ENCODE measurements around the gene UBAC1.

GRCh38 chr9:135950135-135950682, 11.0 kb downstream of the UBAC1 start:
- TF ChIP-seq ZFP30 (CRISPR knock-in tag; IDR thresholded peaks at IDR 0.05) (no peak), CSRNP3 (CRISPR knock-in tag; IDR thresholded peaks at IDR 0.05) (no peak), RARB (CRISPR knock-in tag; IDR thresholded peaks at IDR 0.05) (no peak), PATZ1 (CRISPR knock-in tag; IDR thresholded peaks at IDR 0.05; ENCODE audit: borderline replicate concordance) (no peak), ESRRG (CRISPR knock-in tag; IDR thresholded peaks at IDR 0.05) (no peak), ZFP3 (CRISPR knock-in tag; IDR thresholded peaks at IDR 0.05) (no peak)
- TF ChIP-seq, protein P1, sequence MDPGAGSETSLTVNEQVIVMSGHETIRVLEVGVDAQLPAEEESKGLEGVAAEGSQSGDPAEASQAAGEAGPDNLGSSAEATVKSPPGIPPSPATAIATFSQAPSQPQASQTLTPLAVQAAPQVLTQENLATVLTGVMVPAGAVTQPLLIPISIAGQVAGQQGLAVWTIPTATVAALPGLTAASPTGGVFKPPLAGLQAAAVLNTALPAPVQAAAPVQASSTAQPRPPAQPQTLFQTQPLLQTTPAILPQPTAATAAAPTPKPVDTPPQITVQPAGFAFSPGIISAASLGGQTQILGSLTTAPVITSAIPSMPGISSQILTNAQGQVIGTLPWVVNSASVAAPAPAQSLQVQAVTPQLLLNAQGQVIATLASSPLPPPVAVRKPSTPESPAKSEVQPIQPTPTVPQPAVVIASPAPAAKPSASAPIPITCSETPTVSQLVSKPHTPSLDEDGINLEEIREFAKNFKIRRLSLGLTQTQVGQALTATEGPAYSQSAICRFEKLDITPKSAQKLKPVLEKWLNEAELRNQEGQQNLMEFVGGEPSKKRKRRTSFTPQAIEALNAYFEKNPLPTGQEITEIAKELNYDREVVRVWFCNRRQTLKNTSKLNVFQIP (CRISPR knock-in tag; IDR thresholded peaks at IDR 0.05; ENCODE audit: borderline replicate concordance, low read depth) = no peak

All from SK-N-SH treated with all-trans-retinoic acid at 6 μM for 48 hours (cell line).